Gastrocnemius medialis (tissue), 4 donors: ENCODE results near the gene BANF2.

ENCODE experiments used
- CTCF ChIP-seq, 5 experiments: fragments of 450-650 bp in 3 of 5; fragments of 200-600 bp in 2 of 5; sonication (generic) in 2 of 5; IDR thresholded peaks in 4 of 5; conservative IDR thresholded peaks in 1 of 5; 1 replicate in 4 of 5; 2 replicates in 1 of 5; pipeline ENCODE4 v1.5.1; 2016 to 2019; ENCODE audit warnings: antibody characterized with exemption in 5 of 5, mild to moderate bottlenecking in 3 of 5, moderate library complexity in 3 of 5
- POLR2A ChIP-seq, 2 donors: fragments of 450-650 bp; IDR thresholded peaks; one replicate each; pipeline ENCODE4 v1.6.1; 2017; ENCODE audit warnings: antibody characterized with exemption in 2 of 2, mild to moderate bottlenecking in 2 of 2, moderate library complexity in 2 of 2

- no peak for TF ChIP-seq CTCF (IDR thresholded peaks at IDR 0.05 in 4 of 5, conservative IDR thresholded peaks at IDR 0.05 in 1 of 5)
- TF ChIP-seq POLR2A (IDR thresholded peaks at IDR 0.05): no peak
These were observed 45.7 kb upstream of the BANF2 start for GRCh38 chr20:17653835-17654648.
